ENCODE results near the gene ABLIM1. TPM values are rescaled to one million over a fixed set of nuclear protein-coding genes. Genes with fewer than 3 reads are reported as not detected.

Gene ABLIM1
- total and polyA plus RNA-seq, 10 of the 15 experiments (the other 5 are each of a cell fraction or from before 2014, with no cell fraction given) = 14.2 to 50.5 (median 28.1) TPM

GRCh38 chr10:114552050-114552449, 106.0 kb downstream of the ABLIM1 start:
- Histone ChIP-seq H3K79me2 (ENCODE audit: control insufficient read depth, insufficient read depth, low read length) (no peaks in the 10 kb centered on the region), H3K27ac (ENCODE audit: control insufficient read depth, insufficient read depth) (no peak overlapping the region), H3K4me2 (ENCODE audit: control insufficient read depth, insufficient read depth) (no peak overlapping the region), H3K36me3 (ENCODE audit: control insufficient read depth in 2 of 2, insufficient read depth in 2 of 2, low read length in 1 of 2) (no peaks in the 10 kb centered on the region), H3K9me3 (replicated peaks; ENCODE audit: control insufficient read depth, insufficient read depth, low read length) (no peaks in the 10 kb centered on the region), H3K27me3 (replicated peaks in 1 of 2; ENCODE audit: control insufficient read depth in 2 of 2, insufficient read depth in 2 of 2, low read length in 1 of 2) (no peaks in the 10 kb centered on the region; a peak in 1 of 4 replicates), H3K9ac (ENCODE audit: control insufficient read depth, insufficient read depth, low read length) (no peak overlapping the region), H3K4me3 (no peak overlapping the region), H3K4me1 (ENCODE audit: control insufficient read depth, insufficient read depth, low read length) (no peaks in the 10 kb centered on the region), H4K20me1 (ENCODE audit: control insufficient read depth, insufficient read depth) (no peaks in the 10 kb centered on the region), H2AFZ (ENCODE audit: control insufficient read depth, low read depth, low read length) (no peak overlapping the region)
- BruUV-seq (replicated peaks) = no TSS peak
- CTCF ChIA-PET = interaction anchor here (0.6 to 3.7 kb wide), 12 partner anchors 8 to 840 kb away, joined by 3 to 17 read pairs (median 4); partner anchors contain the start of gene FHIP2A
- POLR2A ChIA-PET = interaction anchor here (0.5 kb wide), 1 partner anchor 152 kb away, joined by 3 read pairs; no protein-coding TSS in a partner anchor
- SMC1A ChIA-PET (ENCODE audit: uncharacterized antibody, unreplicated experiment) = interaction anchor here (0.5 to 1.2 kb wide), 5 partner anchors 9 to 578 kb away, joined by 3 read pairs; no protein-coding TSS in a partner anchor
- WGBS (ENCODE audit: insufficient coverage, insufficient replicate concordance, low lambda C conversion rate, missing lambda C conversion rate) = 30% methylated on average over 5 of the region's 5 CpGs
- TF ChIP-seq PAX5 (IDR thresholded peaks at IDR 0.05; ENCODE audit: borderline replicate concordance, low read depth, low read length) (no peak), NBN (IDR thresholded peaks at IDR 0.05) (no peak), IRF4 (IDR thresholded peaks at IDR 0.05; ENCODE audit: low read depth, low read length) (no peak), MYB (IDR thresholded peaks at IDR 0.05; ENCODE audit: borderline replicate concordance, low read depth, low read length) (no peak), SP1 (IDR thresholded peaks at IDR 0.05; ENCODE audit: low read depth, low read length) (no peak), CHD1 (IDR thresholded peaks at IDR 0.05; ENCODE audit: low read depth, low read length) (no peak), TCF3 (IDR thresholded peaks at IDR 0.05; ENCODE audit: borderline replicate concordance, insufficient read depth, low read depth, low read length) (no peak), FOS (IDR thresholded peaks at IDR 0.05; ENCODE audit: borderline replicate concordance, extremely low read depth, insufficient read length) (no peak), IKZF2 (IDR thresholded peaks at IDR 0.05) (no peak), ZNF207 (IDR thresholded peaks at IDR 0.05; ENCODE audit: borderline replicate concordance) (no peak)
- in situ Hi-C loops (cut with MboI) = no loop called here
- RAD21 ChIA-PET (ENCODE audit: unreplicated experiment) = interaction anchor here (0.7 to 1.1 kb wide), 2 partner anchors 151 to 578 kb away, joined by 3 read pairs; no protein-coding TSS in a partner anchor
- FAIRE-seq = no peak
- DNase-seq (ENCODE audit: low read depth, low spot score) = no peak
- no peak for ATAC-seq
- intact Hi-C loops (cut with micrococcal nuclease; ENCODE audit: unreplicated experiment) = loop anchor here (5.0 kb wide), 1 partner anchor 325 kb away; no protein-coding TSS in a partner anchor
